Measurements from ENCODE around the gene TEAD1.

DNA sequence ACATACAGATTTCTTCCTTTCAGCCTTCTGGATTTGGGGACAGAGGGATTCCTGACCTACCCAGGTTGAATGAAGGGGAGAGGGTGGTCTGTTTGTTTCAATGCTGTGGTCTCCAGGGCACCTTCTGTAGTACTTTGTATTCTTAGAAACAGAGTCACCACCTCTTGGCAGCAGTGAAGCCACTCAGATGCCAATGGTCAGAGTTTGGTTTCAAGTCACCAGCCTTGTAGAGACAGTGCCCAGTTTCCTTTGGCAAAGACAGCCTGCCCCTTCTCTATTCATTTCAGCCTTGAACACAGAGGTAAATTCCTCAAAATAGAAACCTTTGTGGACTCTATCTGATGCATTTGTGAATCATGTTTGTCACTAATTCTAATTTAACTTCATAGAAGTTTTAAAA is 223.2 kb downstream of the TEAD1 start:
- TF ChIP-seq, protein P1, sequence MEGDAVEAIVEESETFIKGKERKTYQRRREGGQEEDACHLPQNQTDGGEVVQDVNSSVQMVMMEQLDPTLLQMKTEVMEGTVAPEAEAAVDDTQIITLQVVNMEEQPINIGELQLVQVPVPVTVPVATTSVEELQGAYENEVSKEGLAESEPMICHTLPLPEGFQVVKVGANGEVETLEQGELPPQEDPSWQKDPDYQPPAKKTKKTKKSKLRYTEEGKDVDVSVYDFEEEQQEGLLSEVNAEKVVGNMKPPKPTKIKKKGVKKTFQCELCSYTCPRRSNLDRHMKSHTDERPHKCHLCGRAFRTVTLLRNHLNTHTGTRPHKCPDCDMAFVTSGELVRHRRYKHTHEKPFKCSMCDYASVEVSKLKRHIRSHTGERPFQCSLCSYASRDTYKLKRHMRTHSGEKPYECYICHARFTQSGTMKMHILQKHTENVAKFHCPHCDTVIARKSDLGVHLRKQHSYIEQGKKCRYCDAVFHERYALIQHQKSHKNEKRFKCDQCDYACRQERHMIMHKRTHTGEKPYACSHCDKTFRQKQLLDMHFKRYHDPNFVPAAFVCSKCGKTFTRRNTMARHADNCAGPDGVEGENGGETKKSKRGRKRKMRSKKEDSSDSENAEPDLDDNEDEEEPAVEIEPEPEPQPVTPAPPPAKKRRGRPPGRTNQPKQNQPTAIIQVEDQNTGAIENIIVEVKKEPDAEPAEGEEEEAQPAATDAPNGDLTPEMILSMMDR (IDR thresholded peaks at IDR 0.05; ENCODE audit: insufficient read depth, low read length) = no peak
- TF ChIP-seq POLR2AphosphoS5 (IDR thresholded peaks at IDR 0.05; ENCODE audit: low read depth) = no peak
